GM21723 (cell line): ENCODE data around the gene PHACTR3.
"Not testable (repeated sequence)": the region's sequence is repeated elsewhere in the genome, so short reads cannot be mapped to it uniquely, and the experiment has no call there.

ENCODE experiments used
- ATAC-seq: cut with Tn5 transposase; IDR thresholded peaks from one replicate; pipeline ENCODE4 v1.9.1; 2021; ENCODE audit warnings: mild to moderate bottlenecking, moderate library complexity; ENCODE audit not compliant: unreplicated experiment

PHACTR3 gene

DNA sequence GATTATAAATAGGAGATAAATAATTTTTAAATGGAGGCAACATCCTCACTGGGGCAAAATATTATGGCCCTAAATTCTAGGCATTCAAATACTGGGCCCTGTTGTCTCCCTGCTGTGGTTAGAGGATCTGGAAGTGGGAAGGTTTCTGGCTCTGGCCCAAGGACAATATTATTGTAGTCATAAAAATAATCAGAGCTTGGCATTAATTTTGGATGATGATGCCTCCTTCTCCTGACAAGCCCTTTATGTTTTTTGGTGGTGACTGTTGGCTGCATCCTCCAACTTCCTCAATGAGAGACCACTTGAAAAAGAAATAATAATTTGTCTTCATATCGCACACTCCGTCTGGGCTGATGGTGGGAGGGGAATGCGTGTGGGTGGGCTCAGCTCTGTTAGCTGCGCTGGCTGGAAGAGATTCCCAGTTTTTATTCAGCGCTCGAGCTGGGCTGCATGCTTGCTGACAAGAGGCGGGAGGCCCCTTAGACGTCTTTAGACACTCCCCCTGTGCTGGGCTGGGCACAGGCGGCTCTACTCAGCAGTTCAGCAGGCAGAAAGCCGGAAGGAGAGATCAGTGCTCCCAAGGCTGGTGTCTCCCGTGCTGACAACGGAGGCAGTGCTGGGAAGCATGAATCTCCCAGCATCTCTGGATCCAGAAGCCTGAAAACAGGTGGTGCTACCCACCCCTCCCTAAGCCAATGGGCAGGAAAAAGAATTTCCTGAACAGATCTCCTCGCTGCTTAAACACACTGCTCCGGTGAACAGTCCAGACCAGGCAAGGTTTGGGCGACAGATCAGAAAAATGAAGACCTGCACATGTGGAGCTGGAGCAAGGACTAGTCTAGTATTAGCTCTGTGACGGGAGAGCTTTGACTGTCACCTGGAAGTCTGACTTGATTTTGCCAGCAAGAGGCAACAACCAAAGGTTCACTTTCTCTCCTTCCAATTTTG lies 231.4 kb downstream of the PHACTR3 start:
- ATAC-seq = peak; percentile 58

DNA sequence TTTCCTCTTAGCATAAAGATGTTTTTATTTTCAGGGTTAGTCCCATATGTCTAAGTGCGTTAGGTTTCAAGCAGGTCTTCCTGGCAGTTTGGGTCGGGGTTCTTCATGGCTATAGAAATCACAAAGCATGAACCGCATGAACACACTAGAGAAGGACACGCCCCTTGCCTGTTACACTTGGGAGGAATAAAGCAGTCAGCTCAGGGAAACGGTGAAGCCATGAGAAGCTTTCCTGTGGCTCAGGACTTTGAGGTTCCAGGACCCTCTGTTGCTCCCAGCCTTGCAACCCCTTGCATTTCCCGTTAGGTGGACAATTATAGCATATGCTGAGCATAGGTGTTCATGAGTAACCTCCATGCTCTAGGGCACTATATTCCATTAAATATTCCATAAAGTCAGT lies 232.4 kb downstream of the PHACTR3 start:
- ATAC-seq = no peak

DNA sequence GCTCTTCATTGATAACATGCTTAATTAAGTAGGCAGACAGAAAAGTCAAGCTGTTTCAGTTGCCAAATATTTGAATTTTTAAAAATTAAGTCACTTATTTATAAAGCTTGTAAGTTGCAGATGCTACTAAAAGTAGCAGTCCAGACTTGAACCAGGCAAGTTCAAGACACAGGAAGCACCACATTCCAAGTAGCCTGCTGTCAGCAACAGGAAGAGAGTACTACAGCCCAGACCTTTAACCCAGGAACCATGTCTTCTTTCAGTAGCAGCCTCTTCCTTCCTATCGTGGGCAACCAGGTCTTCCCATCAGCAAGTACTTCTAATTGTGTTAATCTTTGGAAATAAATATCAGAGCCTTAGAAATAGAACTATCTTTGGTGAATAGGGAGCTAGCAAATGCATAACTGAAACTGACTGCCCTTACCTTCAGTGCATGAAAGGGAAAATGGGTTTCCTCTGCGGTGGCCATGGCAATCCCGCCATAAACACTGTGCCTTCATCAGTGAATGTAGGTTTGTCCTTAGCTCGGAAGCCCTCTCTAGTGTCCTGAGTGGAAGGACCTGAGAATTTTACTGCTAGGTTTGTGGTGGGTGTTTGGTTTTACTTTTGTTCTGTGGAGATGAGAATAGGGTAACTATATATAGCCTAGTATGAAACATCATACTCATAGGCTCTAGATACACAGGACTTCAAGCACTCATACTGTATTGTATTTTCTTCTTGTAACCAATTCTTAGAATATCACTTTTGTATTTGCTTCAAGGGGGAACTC lies 233.5 kb downstream of the PHACTR3 start:
- peak; percentile 90 for ATAC-seq

DNA sequence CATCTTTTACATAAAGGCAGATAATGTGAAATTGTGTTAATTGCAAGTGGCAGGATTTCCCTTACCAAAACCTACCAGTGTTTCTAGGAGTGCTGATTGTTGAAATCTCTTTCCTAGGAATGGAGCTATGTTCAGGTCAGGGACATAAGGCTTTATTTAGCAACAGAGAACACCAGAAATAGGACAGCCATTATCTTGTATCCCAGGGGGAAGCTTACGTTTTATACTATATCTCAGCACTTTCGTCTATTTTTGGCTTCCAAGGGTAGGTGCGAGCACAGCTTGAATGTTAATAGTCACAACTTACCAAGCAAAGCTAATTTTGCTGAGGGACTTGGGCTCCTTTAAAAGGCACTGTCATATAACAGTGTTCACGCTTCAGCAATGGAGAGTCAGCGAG lies 235.1 kb downstream of the PHACTR3 start:
- no peak for ATAC-seq

DNA sequence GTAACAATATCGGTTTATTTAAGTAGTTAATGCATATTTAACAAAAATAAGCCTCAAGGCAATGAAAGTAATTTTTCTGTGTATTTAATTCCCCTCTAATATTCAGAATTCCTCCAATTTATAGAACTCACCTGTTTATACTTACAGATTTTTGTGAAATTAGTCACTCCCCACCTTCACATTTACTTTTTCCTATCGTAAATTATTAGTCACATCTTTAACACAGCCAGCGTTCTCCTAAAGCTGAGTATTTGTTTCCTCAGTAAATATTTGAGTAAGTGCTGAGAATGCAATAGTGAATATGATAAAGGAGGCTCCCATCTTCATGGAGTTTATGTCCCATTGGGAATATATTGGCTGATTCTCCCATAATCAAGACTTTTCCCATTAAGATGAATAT lies 241.1 kb downstream of the PHACTR3 start:
- no peak for ATAC-seq

DNA sequence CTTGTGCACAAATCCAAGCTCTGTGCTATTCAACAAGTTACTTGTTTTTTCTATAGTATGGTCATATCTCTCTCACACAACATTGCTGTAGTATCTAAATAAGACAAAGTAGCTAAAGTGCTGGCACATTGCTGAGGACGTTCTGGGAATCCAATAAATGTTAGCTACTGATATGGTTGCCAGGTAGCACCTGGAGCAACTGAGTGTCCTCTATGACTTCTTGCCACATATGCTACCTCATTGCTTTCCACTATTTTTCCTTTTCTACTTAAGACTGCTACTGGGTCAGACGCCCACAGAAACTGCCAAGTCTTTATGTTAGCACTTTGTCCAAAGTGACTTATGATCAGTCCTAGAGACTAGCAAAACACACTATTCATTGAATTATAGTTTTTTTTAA lies 243.8 kb downstream of the PHACTR3 start:
- ATAC-seq = no peak

DNA sequence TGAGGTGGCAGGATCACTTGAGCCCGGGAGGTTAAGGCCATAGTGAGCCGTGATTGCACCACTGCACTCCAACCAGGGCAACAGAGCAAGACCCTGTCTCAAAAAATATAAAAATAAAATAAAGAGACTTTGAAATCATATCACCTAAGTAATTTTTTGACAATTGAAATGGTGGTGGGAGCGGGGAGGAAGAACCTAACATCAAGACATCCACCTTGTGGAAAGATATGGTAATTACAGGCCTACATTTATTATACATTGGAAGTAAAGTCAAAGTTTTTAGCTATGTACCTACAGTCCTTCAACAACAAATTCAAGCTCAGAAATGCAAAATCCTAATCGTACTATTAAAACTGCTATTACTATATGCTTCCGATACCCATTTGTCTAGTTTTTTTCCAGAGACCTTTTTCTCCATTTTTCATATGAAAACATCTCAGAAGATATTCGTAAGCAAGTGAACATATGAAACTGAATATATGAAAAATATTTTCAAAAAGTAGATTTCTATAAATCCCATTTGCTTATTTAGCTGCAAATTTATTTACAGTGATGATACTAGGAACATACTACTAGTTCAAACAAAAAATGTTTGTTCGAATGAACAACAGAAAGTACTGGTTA lies 245.8 kb downstream of the PHACTR3 start:
- ATAC-seq = no peak

DNA sequence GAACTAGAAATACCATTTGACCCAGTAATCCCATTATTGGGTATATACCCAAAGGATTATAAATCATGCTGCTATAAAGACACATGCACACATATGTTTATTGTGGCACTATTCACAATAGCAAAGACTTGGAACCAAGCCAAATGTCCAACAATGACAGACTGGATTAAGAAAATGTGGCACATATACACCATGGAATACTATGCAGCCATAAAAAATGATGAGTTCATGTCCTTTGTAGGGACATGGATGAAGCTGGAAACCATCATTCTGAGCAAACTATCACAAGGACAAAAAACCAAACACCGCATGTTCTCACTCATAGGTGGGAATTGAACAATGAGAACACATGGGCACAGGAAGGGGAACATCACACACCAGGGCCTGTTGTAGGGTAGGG lies 252.2 kb downstream of the PHACTR3 start:
- ATAC-seq = not testable (repeated sequence)

DNA sequence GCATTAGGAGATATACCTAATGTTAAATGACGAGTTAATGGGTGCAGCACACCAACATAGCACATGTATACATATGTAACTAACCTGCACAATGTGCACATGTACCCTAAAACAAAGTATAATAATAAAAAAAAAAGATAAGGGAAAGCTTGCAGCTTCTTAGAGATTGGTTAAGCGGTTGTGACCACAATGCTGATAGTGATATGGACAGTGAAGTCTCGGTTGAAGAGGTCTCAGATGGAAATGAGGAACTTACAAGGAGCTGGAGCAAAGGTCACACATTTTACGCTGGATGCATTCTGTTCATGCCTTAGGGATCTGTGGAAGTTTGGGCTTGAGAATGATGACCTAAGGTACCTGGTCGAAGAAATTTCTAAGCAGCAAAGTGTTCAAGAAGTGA lies 252.6 kb downstream of the PHACTR3 start:
- not testable (repeated sequence) for ATAC-seq

DNA sequence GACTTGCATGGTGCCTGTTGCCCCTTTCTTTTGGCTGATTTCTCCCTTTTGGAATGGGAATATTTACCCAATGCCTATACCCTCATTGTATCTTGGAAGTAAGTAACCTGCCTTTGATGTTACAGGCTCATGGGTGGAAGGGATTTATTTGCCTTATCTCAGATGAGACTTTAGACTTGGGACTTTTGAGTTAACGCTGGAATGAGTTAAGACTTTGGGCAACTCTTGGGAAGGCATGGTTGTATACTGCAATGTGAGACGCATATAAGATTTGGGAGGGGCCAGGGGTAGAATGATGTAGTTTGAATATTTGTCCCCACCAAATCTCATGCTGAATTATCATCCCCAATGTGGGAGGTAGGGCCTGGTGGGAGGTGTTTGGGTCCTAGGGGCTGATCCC lies 253.6 kb downstream of the PHACTR3 start:
- no peak for ATAC-seq

DNA sequence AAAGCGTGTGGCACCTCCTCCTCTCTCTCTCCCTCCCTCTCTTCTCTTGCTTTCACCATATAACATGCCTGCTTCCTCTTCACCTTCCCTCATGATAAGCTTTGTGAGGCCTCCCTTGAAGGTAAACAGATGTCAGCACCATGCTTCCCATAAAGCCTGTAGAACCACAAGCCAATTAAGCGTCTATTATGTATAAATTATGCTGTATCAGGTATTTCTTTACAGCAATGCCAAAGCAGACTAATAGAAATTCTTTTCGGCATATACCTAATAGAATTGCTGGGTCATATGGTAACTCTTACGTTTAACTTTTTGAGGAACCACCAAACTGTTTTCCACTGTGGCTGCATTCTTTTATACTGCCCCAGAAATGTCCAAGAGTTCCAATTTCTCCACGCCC lies 254.1 kb downstream of the PHACTR3 start:
- no peak for ATAC-seq

DNA sequence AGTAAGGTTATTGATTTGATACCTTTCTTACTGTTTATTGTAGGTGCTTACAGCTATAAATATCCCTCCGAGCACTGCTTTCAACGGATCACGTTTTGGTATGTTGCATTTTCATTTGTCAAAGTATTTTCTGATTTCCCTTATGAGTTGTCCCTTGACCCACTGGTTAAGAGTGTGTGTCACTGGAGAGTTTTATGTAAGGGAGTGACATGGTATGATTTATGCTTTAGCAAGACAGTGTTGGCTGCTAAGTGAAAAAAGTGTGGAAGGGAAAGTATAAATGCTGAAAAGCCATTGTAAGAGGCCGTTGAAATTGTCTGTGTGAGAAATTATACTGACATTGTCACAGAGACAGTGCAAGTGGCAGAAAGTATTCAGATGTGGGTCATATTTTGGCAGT lies 257.1 kb downstream of the PHACTR3 start:
- no peak for ATAC-seq

DNA sequence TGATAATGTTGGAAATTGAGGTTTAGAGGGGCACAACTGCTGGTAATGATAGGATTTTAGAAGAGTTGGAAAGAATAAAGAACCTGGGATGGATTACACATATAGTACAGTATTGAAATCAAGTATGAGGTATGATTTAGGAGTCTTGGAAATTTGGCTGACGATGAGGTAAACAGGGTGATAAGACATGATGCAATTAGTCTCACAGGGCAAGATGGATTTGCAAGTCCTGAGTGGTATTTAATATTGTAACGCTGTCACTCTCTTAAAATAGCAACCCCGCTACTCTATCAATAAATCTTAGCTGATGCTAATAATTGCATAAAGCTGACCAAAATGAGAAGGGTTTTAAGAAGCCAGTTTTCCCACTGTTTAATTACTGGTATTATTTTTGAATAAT lies 258.7 kb downstream of the PHACTR3 start:
- no peak for ATAC-seq

DNA sequence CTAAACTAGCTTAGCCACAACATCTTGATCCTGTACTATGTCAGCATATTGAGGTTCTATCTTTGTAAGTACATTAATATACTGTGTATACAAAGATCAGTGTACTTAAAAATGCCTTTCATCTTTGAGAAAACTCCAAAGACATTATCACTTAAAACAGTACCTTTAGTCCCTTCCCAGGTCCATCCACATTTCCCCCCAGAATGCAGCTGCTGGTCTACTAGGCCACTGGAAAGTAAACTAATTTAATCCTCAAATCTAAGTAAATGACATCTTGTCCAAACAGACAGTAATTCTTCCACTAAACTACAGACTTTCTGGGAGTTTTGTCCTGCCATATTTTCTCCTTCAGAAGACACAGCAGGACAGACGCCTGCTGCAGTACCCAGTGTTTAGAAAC lies 260.4 kb downstream of the PHACTR3 start:
- ATAC-seq = no peak

DNA sequence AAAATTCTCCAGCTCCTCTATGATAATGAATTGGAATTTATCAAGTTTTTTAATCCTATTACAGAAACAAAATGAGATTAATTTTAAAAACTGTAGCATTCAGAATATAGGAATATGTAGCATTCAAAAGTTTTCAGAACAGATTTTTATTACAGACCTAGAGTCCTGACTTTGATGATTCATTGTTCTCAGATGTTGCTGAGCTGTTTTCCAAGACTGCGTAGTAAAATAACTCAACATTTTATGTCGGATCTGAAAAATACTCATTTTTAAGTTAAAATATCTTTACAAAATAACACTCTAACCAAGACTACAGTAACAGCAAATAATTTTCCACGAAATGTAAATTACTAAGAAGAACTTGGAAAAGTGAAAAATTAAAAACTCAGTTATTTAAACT lies 262.0 kb downstream of the PHACTR3 start:
- ATAC-seq = no peak

DNA sequence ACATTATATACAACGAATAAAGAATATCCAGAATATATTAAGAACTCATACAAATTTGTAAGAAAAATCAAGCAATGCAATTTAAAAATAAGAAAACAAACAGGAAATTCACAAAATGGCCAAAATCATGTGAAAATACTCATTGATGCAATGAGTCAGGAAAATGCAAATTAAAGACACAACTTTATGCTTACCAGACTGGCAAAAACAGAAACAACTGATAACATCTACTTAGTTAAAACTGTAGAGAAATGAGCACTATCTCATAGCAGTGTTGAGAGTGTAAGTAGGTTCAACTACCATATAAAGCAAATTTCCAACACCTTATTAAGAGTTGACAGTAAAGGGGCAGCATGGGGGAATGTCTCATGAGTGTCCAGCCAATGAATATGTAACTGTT lies 266.8 kb downstream of the PHACTR3 start:
- no peak for ATAC-seq

DNA sequence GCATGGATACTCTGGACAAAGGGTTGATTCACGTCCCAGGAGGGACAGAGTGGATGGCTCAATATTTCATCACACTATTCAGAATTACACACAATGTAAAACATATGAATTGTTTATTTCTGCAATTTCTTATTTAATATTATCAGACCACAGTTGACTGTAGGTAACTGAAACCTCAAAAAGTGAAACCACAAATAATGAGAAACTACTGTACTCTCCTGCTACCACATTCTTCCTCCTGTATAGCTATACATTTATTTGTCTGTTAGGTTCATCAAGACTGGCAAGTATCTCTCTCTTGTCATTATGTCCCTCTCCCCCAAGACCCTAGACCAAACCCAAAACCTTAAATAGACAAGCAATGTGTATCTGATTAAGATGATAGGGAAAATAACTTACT lies 269.1 kb downstream of the PHACTR3 start:
- no peak for ATAC-seq

DNA sequence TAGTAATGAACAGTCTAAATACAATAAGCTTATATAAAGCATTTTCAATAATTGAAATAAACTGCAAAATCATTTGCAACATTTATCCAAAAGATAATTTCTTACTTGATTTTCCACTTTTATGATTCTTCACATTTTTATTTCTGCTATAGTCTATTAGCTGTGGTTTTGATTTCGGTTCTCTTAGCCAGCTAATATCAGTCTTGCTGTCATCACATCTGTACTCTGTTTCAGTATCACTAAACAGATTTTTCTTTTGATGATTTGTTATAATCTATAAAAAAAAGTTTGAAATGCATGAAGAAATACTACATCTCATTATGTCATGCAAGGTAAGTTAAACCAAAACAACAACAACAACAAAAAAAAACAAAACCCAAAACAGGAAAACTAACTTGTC lies 275.9 kb downstream of the PHACTR3 start:
- no peak for ATAC-seq

DNA sequence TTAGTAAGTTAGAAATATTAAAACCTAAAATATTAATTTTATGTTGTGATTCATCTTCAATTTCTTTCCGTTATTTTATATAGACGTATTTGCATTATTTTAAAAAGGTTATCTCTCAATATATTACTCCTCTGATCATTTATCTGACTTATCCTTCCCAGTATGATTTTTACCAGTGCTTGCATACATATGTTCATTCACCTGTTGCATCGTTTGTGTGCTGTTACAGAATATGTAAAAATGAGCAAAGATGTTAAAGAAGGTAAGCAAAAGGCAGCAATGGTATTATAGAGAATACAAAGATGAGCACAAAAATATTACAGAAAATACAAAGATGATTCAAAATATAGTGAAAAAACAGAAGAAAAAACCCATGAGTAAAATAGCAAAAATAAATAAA lies 280.2 kb downstream of the PHACTR3 start:
- no peak for ATAC-seq

DNA sequence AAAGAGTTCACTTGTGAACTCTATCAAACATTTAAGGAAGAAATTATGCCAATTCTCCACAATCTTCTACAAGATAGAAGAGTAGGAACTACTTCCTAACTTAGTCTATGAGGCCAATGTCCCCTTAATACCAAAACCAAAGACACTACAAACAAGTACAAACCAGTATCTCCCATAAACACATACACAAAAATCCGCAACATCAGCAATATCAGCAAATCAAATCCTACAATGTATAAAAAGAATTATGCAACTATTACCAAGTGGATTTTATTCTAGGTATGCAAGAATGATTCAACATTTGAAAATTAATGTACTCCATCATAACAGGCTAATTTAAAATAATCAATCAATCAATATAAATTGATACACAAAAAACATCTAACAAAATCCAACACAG lies 283.7 kb downstream of the PHACTR3 start:
- no peak for ATAC-seq

DNA sequence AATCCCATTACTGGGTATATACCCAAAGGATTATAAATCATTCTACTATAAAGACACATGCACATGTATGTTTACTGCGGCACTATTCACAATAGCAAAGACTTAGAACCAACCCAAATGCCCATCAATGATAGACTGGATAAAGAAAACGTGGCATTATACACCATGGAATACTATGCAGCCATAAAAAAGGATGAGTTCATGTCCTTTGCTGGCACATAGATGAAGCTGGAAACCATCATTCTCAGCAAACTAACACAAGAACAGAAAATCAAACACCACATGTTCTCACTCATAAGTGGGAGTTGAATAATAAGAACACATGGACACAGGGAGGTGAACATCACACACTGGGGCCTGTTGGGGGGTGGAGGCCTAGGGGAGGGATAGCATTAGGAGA lies 285.7 kb downstream of the PHACTR3 start:
- not testable (repeated sequence) for ATAC-seq

DNA sequence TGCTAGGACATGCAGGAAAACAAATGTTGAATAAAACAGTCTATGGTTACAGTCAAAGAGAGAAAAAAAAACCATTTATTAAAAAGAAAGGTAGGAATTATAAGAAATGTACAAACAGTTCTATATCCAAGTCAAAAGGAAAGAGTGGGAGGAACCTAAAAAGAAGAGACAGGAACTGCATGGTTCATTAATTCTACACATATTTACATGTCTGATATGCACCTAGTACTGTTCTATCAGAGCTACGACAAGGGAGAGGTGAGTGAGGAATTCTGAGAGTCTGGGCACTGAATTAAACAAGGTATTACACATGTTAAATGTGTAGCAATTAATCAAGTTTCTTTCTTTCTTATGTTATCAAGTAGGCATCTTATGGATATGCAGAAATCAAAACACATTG lies 287.2 kb downstream of the PHACTR3 start:
- no peak for ATAC-seq
